OCI-LY3 (cell line): ENCODE measurements around the gene CACNA2D2.

Experiments used
- H2AFZ ChIP-seq: fragments of 200-600, 300-600 bp; shearing (Covaris generic); 2 replicates; pipeline ENCODE4 v1.6.0; 2014; ENCODE audit warnings: antibody characterized with exemption, low read depth, low read length
- H3K27ac ChIP-seq: fragments of 200-600, 300-600 bp; sonication (generic); 2 replicates; pipeline ENCODE4 v1.5.1; 2014; ENCODE audit warnings: mild to moderate bottlenecking, low read length, moderate library complexity, mixed read lengths
- H3K27me3 ChIP-seq: fragments of 200-600, 300-600 bp; sonication (generic); 2 replicates; pipeline ENCODE4 v1.6.1; 2014; ENCODE audit warnings: low read depth, low read length, mixed read lengths
- H3K36me3 ChIP-seq: fragments of 200-600, 300-600 bp; sonication (generic); replicated peaks from 2 replicates; pipeline ENCODE3; 2014; ENCODE audit warnings: low read depth, low read length, mixed read lengths
- H3K4me1 ChIP-seq: fragments of 300-600, 200-600 bp; sonication (generic); 2 replicates; pipeline ENCODE4 v1.6.1; 2014; ENCODE audit warnings: low read length, mixed read lengths
- H3K4me2 ChIP-seq: fragments of 200-600, 300-600 bp; sonication (generic); 2 replicates; pipeline ENCODE4 v1.6.1; 2014; ENCODE audit warnings: low read length, mixed read lengths
- H3K4me3 ChIP-seq: fragments of 300-600, 200-600 bp; sonication (generic); 2 replicates; pipeline ENCODE4 v1.5.1; 2014; ENCODE audit warnings: antibody characterized with exemption, mild to moderate bottlenecking, low read length, moderate library complexity
- H3K79me2 ChIP-seq: fragments of 300-600, 200-600 bp; shearing (Covaris generic); 2 replicates; pipeline ENCODE4 v1.6.1; 2014; ENCODE audit warnings: mild to moderate bottlenecking, low read length, mixed read lengths
- H3K9ac ChIP-seq: fragments of 300-600, 200-600 bp; shearing (Covaris generic); 2 replicates; pipeline ENCODE4 v1.6.0; 2014; ENCODE audit warnings: mild to moderate bottlenecking, low read length, moderate library complexity
- H3K9me3 ChIP-seq: fragments of 200-600, 300-600 bp; shearing (Covaris generic); 2 replicates; pipeline ENCODE4 v1.6.1; 2014; ENCODE audit warnings: low read length, mixed read lengths; ENCODE audit not compliant: insufficient read depth
- H4K20me1 ChIP-seq: fragments of 200-600, 300-600 bp; sonication (generic); 2 replicates; pipeline ENCODE4 v1.6.1; 2016; ENCODE audit warnings: low read length, mixed read lengths; ENCODE audit not compliant: insufficient read depth
- CTCF ChIP-seq: fragments of 200-600, 300-600 bp; sonication (generic); IDR thresholded peaks from 2 replicates; pipeline ENCODE4 v1.5.1; 2014; ENCODE audit warnings: antibody characterized with exemption, low read length, low read depth
- EZH2phosphoT487 ChIP-seq: fragments of 200-600 bp; shearing (Covaris generic); IDR thresholded peaks from 2 replicates; pipeline ENCODE4 v1.6.1; 2018; ENCODE audit warnings: antibody characterized with exemption, mixed run types, low read depth

Gene CACNA2D2

GRCh38 chr3:50371133-50371685 is 132.2 kb downstream of the CACNA2D2 start:
- H3K4me1 ChIP-seq = peaks cover 2% of the 10 kb centered on the region; the same call in 1 of the 2 replicates
- H3K27me3 ChIP-seq = peaks cover 25% of the 10 kb centered on the region
- no peak overlapping the region for H3K9ac ChIP-seq
- H3K36me3 ChIP-seq = no peaks in the 10 kb centered on the region
- H3K9me3 ChIP-seq = no peaks in the 10 kb centered on the region
- no peak overlapping the region for H3K4me2 ChIP-seq
- H3K79me2 ChIP-seq = no peaks in the 10 kb centered on the region
- no peak overlapping the region for H3K4me3 ChIP-seq
- H3K27ac ChIP-seq = no peak overlapping the region
- H4K20me1 ChIP-seq = no peaks in the 10 kb centered on the region
- TF ChIP-seq EZH2phosphoT487 = no peak
- no peak for TF ChIP-seq CTCF
- no peak overlapping the region for H2AFZ ChIP-seq

DNA sequence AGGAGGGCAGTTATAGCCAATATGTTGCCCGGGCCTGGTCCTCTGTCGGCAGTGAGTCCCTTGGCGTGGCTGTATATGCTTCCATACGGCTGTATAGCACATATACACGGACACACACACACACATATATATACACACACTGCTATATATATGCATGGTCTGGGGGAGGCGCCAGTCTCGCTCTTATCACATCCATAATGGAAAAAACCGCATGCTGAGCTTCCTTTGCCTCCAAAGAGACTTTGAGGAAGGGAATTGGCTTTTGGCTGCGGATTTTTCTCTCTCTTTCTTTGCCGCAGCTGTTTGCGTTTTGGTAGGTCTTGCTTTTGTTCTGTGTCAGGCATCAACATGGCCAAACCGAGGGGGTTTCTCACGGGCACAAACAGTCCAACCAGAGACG is 132.8 kb downstream of the CACNA2D2 start:
- H2AFZ ChIP-seq = no peak overlapping the region
- no peak overlapping the region for H3K27ac ChIP-seq
- no peaks in the 10 kb centered on the region for H3K79me2 ChIP-seq
- no peak overlapping the region for H3K4me3 ChIP-seq
- no peak overlapping the region for H3K4me2 ChIP-seq
- H3K4me1 ChIP-seq = peaks cover 5% of the 10 kb centered on the region; the same call in 1 of the 2 replicates
- no peaks in the 10 kb centered on the region for H3K36me3 ChIP-seq
- no peaks in the 10 kb centered on the region for H3K9me3 ChIP-seq
- no peaks in the 10 kb centered on the region for H4K20me1 ChIP-seq
- no peak overlapping the region for H3K9ac ChIP-seq
- H3K27me3 ChIP-seq = peaks cover 31% of the 10 kb centered on the region
- peak; percentile 44 for TF ChIP-seq CTCF
- TF ChIP-seq EZH2phosphoT487 = no peak

DNA sequence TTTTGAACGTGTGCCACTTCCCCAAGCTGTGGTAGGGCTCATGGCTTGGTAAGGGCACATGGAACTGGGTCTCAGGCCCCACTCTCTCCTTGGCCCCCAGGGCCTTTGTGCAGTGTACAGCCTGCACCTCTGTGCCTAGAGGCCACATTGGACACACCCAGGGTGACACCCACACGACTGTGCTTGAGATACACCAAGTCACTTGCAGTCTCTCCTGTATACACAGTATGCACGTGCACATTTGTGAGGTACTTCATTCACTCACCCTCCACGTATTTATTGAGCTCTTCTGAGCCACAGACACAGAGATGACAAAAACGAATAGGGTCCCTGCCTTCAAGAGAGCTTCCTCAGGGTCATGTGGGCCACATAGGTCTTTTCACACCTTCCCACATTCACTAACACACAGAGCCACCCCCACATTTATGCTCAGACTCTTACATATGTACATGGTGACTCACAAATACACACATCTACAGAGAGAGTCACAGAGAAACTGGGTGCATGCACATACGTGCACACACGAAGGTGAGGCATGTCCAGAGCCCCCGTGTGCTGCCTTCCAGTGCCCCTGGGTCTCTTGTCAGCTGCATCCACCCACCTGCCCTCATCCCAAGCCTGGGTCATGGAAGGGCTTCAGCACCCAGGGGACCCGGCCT is 134.3 kb downstream of the CACNA2D2 start:
- H3K27ac ChIP-seq = no peak overlapping the region
- H3K4me2 ChIP-seq = no peak overlapping the region
- no peak overlapping the region for H3K9ac ChIP-seq
- H3K4me1 ChIP-seq = peaks cover 6% of the 10 kb centered on the region; the same call in 1 of the 2 replicates
- H3K4me3 ChIP-seq = no peak overlapping the region
- no peaks in the 10 kb centered on the region for H3K36me3 ChIP-seq
- no peak overlapping the region for H2AFZ ChIP-seq
- H4K20me1 ChIP-seq = no peaks in the 10 kb centered on the region
- H3K9me3 ChIP-seq = no peaks in the 10 kb centered on the region
- peaks cover 31% of the 10 kb centered on the region for H3K27me3 ChIP-seq
- no peak for TF ChIP-seq CTCF
- no peak for TF ChIP-seq EZH2phosphoT487
- H3K79me2 ChIP-seq = no peaks in the 10 kb centered on the region

DNA sequence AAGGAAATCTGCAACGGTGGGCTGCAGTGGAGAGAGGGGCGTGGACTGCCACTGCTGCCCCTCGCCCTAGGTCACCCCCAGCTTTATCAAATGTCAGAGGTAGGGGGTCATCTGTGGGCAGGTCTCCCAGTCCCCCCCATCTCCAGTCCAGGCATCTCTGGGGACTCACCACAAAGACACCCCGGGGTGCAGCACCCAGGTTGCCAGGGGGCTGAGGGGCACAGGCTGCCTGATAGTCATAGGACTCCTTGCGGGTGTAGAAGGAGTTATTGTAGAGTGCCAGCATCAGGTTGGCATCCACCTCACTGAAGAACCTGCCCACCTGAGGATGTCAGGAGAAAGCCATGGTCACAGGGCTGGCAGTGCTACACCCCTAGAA is 137.6 kb downstream of the CACNA2D2 start:
- H3K4me3 ChIP-seq = peak overlapping the region; percentile 78
- H3K9me3 ChIP-seq = no peaks in the 10 kb centered on the region
- peaks cover 6% of the 10 kb centered on the region; the same call in 1 of the 2 replicates for H3K4me1 ChIP-seq
- H3K27me3 ChIP-seq = peaks cover 9% of the 10 kb centered on the region
- H3K4me2 ChIP-seq = peak overlapping the region; percentile 85
- H3K36me3 ChIP-seq = no peaks in the 10 kb centered on the region
- TF ChIP-seq CTCF = no peak
- no peak for TF ChIP-seq EZH2phosphoT487
- H3K9ac ChIP-seq = no peak overlapping the region; the same call in 1 of the 2 replicates
- H2AFZ ChIP-seq = peak overlapping the region; percentile 45; the same call in 1 of the 2 replicates
- no peaks in the 10 kb centered on the region for H4K20me1 ChIP-seq
- no peaks in the 10 kb centered on the region for H3K79me2 ChIP-seq
- no peak overlapping the region for H3K27ac ChIP-seq
